WTC11 (cell line): ENCODE data around the gene TRIM44. TPM values are rescaled to one million over a fixed set of nuclear protein-coding genes. Genes with fewer than 3 reads are reported as not detected.
A peak's percentile ranks its signal among the peaks of the same experiment; 100 is the strongest.

Experiments
- ATAC-seq: fragments of 200-7000 bp; cut with Tn5 transposase; 2 replicates; pipeline ENCODE4 v1.10.0; 2021; ENCODE audit warnings: mild to moderate bottlenecking, moderate library complexity
- Bru-seq: library from RNA; stranded (reverse); fragments of 400-500 nt; gene quantifications from one replicate; lab custom pipeline; 2021; lab: Mats Ljungman, UMichigan
- CTCF ChIA-PET: fragments of 300-600 bp; sonication (Branson Sonifier 250); formaldehyde crosslinking; loops from one replicate; lab custom pipeline; 2021; ENCODE audit warnings: antibody characterized with exemption; lab: Charles Lee
- POLR2A ChIA-PET: fragments of 350-600 bp; sonication (Branson Sonifier 250); formaldehyde crosslinking; loops from one replicate; lab custom pipeline; 2021; ENCODE audit warnings: antibody characterized with exemption; lab: Charles Lee
- DNase-seq: peaks from one replicate; pipeline ENCODE4 v3.0.0; 2021; ENCODE audit warnings: low spot score
- H3K27ac Mint-ChIP-seq: 2 replicates; pipeline ENCODE4 v1.8.0; 2021; ENCODE audit warnings: mixed read lengths
- H3K27me3 Mint-ChIP-seq: 2 replicates; pipeline ENCODE4 v1.8.0; 2021; ENCODE audit warnings: low read depth, mild to moderate bottlenecking, moderate library complexity, mixed read lengths
- H3K36me3 Mint-ChIP-seq: 2 replicates; pipeline ENCODE4 v1.8.0; 2021; ENCODE audit warnings: mixed read lengths
- H3K4me1 Mint-ChIP-seq: 2 replicates; pipeline ENCODE4 v1.8.0; 2022; ENCODE audit warnings: mixed read lengths
- H3K4me3 Mint-ChIP-seq: 2 replicates; pipeline ENCODE4 v1.8.0; 2021; ENCODE audit warnings: mild to moderate bottlenecking, moderate library complexity, mixed read lengths
- H3K9me3 Mint-ChIP-seq: 2 replicates; pipeline ENCODE4 v1.8.0; 2021; ENCODE audit warnings: mixed read lengths
- FOXP1 ChIP-seq: sonication (generic); formaldehyde crosslinking; IDR thresholded peaks from 2 replicates; pipeline ENCODE4 v1.8.0; 2022; ENCODE audit warnings: missing genetic modification reagents, mild to moderate bottlenecking, moderate library complexity, borderline replicate concordance
- JAZF1 ChIP-seq: fragments of 250-450 bp; sonication (Bioruptor Pico); IDR thresholded peaks from 2 replicates; pipeline ENCODE4 v1.9.0; 2021; ENCODE audit warnings: moderate library complexity, mild to moderate bottlenecking, inconsistent platforms
- JUN ChIP-seq: sonication (generic); formaldehyde crosslinking; IDR thresholded peaks from 2 replicates; pipeline ENCODE4 v1.8.0; 2023; ENCODE audit warnings: mild to moderate bottlenecking, missing genetic modification reagents
- KAT7 ChIP-seq: sonication (generic); formaldehyde crosslinking; IDR thresholded peaks from 2 replicates; pipeline ENCODE4 v1.8.1; 2023; ENCODE audit warnings: missing genetic modification reagents, mild to moderate bottlenecking, borderline replicate concordance
- MYBL2 ChIP-seq: sonication (generic); formaldehyde crosslinking; IDR thresholded peaks from 2 replicates; pipeline ENCODE4 v1.8.1; 2023; ENCODE audit warnings: mild to moderate bottlenecking, moderate library complexity, missing genetic modification reagents
- NFATC4 ChIP-seq: fragments of 250-450 bp; sonication (Bioruptor Pico); IDR thresholded peaks from 2 replicates; pipeline ENCODE4 v1.9.0; 2021; ENCODE audit warnings: mild to moderate bottlenecking
- NFE2L1 ChIP-seq: sonication (generic); formaldehyde crosslinking; IDR thresholded peaks from 2 replicates; pipeline ENCODE4 v1.8.1; 2023; ENCODE audit warnings: missing genetic modification reagents
- NFYB ChIP-seq: sonication (generic); formaldehyde crosslinking; conservative IDR thresholded peaks from 2 replicates; pipeline ENCODE4 v1.8.0; 2022; ENCODE audit warnings: low read depth, missing genetic modification reagents
- SOX15 ChIP-seq: fragments of 250-450 bp; sonication (Bioruptor Pico); IDR thresholded peaks from 2 replicates; pipeline ENCODE4 v1.9.0; 2021; ENCODE audit warnings: mild to moderate bottlenecking
- TEAD1 ChIP-seq: sonication (generic); formaldehyde crosslinking; IDR thresholded peaks from 2 replicates; pipeline ENCODE4 v1.8.0; 2022; ENCODE audit warnings: mild to moderate bottlenecking, missing genetic modification reagents
- ZNF138 ChIP-seq: sonication (generic); formaldehyde crosslinking; conservative IDR thresholded peaks from 2 replicates; pipeline ENCODE4 v1.8.1; 2022; ENCODE audit warnings: mild to moderate bottlenecking, moderate library complexity, missing genetic modification reagents
- ZNF219 ChIP-seq: sonication (generic); formaldehyde crosslinking; IDR thresholded peaks from 2 replicates; pipeline ENCODE4 v1.8.0; 2023; ENCODE audit warnings: missing genetic modification reagents, mild to moderate bottlenecking, borderline replicate concordance
- ZNF263 ChIP-seq: sonication (generic); formaldehyde crosslinking; IDR thresholded peaks from 2 replicates; pipeline ENCODE4 v1.8.1; 2022; ENCODE audit warnings: low read depth, mild to moderate bottlenecking, moderate library complexity, missing genetic modification reagents
- ZNF416 ChIP-seq: fragments of 250-450 bp; sonication (Bioruptor Pico); IDR thresholded peaks from 2 replicates; pipeline ENCODE4 v1.9.0; 2021; ENCODE audit warnings: mild to moderate bottlenecking, inconsistent platforms
- long read RNA-seq, 3 experiments: library from RNA in 1 of 3; library from capped mRNA in 1 of 3; library from polyadenylated mRNA in 1 of 3; unstranded in 2 of 3; stranded (forward) in 1 of 3; transcript quantifications; one replicate each; pipeline ENCODE4 v2.0.0, GENCODE V29; 2021
- total RNA-seq: library from RNA; stranded (reverse); gene quantifications from 3 replicates; pipeline ENCODE4 v1.2.3, GENCODE V29; 2021
- TF ChIP-seq, protein P1 (sequence below): sonication (generic); formaldehyde crosslinking; IDR thresholded peaks from 2 replicates; pipeline ENCODE4 v1.8.1; 2023; ENCODE audit warnings: mild to moderate bottlenecking, missing genetic modification reagents, moderate library complexity
- TF ChIP-seq, protein P2 (sequence below): fragments of 250-450 bp; sonication (Bioruptor Pico); IDR thresholded peaks from 2 replicates; pipeline ENCODE4 v1.9.0; 2021; ENCODE audit warnings: moderate library complexity, mild to moderate bottlenecking, inconsistent platforms, borderline replicate concordance
- TF ChIP-seq, protein P3 (sequence below): sonication (generic); formaldehyde crosslinking; IDR thresholded peaks from 2 replicates; pipeline ENCODE4 v1.8.1; 2022; ENCODE audit warnings: low read depth, mild to moderate bottlenecking, moderate library complexity, missing genetic modification reagents, borderline replicate concordance
- TF ChIP-seq, protein P4 (sequence below): sonication (generic); formaldehyde crosslinking; IDR thresholded peaks from 2 replicates; pipeline ENCODE4 v1.8.1; 2022; ENCODE audit warnings: low read depth, missing genetic modification reagents, borderline replicate concordance
- TF ChIP-seq, protein P5 (sequence below): sonication (generic); formaldehyde crosslinking; IDR thresholded peaks from 2 replicates; pipeline ENCODE4 v1.8.0; 2022; ENCODE audit warnings: mild to moderate bottlenecking, missing genetic modification reagents
- TF ChIP-seq, protein P6 (sequence below): sonication (generic); formaldehyde crosslinking; IDR thresholded peaks from 2 replicates; pipeline ENCODE4 v1.8.0; 2022; ENCODE audit warnings: mild to moderate bottlenecking, missing genetic modification reagents
- TF ChIP-seq, protein P7 (sequence below): sonication (generic); formaldehyde crosslinking; IDR thresholded peaks from 2 replicates; pipeline ENCODE4 v1.8.0; 2022; ENCODE audit warnings: mild to moderate bottlenecking, missing genetic modification reagents
- TF ChIP-seq, protein P8 (sequence below): sonication (generic); formaldehyde crosslinking; IDR thresholded peaks from 2 replicates; pipeline ENCODE4 v1.8.1; 2022; ENCODE audit warnings: missing genetic modification reagents, borderline replicate concordance
- TF ChIP-seq, protein P9 (sequence below): fragments of 250-450 bp; sonication (Bioruptor Pico); IDR thresholded peaks from 2 replicates; pipeline ENCODE4 v1.8.0; 2021; ENCODE audit warnings: mild to moderate bottlenecking

The TRIM44 gene, protein sequence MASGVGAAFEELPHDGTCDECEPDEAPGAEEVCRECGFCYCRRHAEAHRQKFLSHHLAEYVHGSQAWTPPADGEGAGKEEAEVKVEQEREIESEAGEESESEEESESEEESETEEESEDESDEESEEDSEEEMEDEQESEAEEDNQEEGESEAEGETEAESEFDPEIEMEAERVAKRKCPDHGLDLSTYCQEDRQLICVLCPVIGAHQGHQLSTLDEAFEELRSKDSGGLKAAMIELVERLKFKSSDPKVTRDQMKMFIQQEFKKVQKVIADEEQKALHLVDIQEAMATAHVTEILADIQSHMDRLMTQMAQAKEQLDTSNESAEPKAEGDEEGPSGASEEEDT
- 27.4 to 32.9 TPM (median 29.1 TPM) in 3 replicates for total RNA-seq
- percentile 69 among the genes with signal in this experiment for Bru-seq, nascent RNA
- long read RNA-seq, experiment 1, full-length matches to known transcripts: 180 of 220 reads
- long read RNA-seq, experiment 1, partial matches to known transcripts: 3 of 220 reads
- long read RNA-seq, experiment 1, other reads (novel, unspliced or antisense): 37 of 220 reads
- long read RNA-seq, experiment 2, full-length matches to known transcripts: 14 of 44 reads
- long read RNA-seq, experiment 2, partial matches to known transcripts: 2 of 44 reads
- long read RNA-seq, experiment 2, other reads (novel, unspliced or antisense): 28 of 44 reads
- long read RNA-seq, experiment 3, full-length matches to known transcripts: 5 of 10 reads
- long read RNA-seq, experiment 3, partial matches to known transcripts: 1 of 10 reads
- long read RNA-seq, experiment 3, other reads (novel, unspliced or antisense): 4 of 10 reads

DNA sequence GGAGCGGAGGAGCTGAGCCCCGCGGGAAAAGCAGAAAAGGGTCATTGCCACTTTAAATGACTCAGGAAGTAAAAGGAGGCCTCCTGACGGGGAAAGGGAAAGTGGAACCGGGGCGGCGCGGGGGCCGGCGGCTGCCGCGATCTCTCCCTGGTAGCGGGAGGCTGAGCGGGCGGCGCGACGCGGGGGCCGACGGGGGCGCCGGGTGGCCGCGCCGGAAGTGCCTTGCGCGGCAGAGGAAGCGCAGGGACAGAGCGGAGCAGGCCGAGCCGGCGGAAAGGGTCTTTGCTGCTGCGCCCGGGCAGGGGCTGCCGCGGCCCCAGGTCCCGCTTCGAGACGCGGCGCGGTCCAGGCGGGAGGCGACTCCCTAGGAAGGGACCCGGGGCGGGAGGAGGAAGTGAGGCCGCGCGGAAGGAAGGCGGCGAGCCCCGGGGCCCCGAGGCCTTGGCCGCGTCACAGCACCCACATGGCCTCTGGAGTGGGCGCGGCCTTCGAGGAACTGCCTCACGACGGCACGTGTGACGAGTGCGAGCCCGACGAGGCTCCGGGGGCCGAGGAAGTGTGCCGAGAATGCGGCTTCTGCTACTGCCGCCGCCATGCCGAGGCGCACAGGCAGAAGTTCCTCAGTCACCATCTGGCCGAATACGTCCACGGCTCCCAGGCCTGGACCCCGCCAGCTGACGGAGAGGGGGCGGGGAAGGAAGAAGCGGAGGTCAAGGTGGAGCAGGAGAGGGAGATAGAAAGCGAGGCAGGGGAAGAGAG lies at the start of gene TRIM44:
Gene TRIM44, plus strand, starts transcription at position 127 of the 759 bp plus-strand sequence. Its CDS starts 337 bp downstream, at position 464.
- POLR2A ChIA-PET: no interaction called here
- peaks cover 39% of the 10 kb centered on the region for H3K9me3 Mint-ChIP-seq
- peak; percentile 72 for DNase-seq
- peak within 1 kb of the TSS; percentile 73 for H3K4me3 Mint-ChIP-seq
- H3K27me3 Mint-ChIP-seq: peaks cover 75% of the 10 kb centered on the region
- H3K27ac Mint-ChIP-seq: peak within 1 kb of the TSS; percentile 13
- CTCF ChIA-PET: interaction anchor here (1.1 kb wide), 1 partner anchor 159 kb away, joined by 3 read pairs; no protein-coding TSS in a partner anchor
- peaks cover 24% of the 10 kb centered on the region for H3K4me1 Mint-ChIP-seq
- peaks cover 36% of the 10 kb centered on the region for H3K36me3 Mint-ChIP-seq
- ATAC-seq: peak; percentile 76
- no peak for TF ChIP-seq JAZF1 (CRISPR knock-in tag)
- TF ChIP-seq NFYB (CRISPR knock-in tag): peak; percentile 64
- peak; percentile 98 for TF ChIP-seq ZNF138
- TF ChIP-seq, protein P1, sequence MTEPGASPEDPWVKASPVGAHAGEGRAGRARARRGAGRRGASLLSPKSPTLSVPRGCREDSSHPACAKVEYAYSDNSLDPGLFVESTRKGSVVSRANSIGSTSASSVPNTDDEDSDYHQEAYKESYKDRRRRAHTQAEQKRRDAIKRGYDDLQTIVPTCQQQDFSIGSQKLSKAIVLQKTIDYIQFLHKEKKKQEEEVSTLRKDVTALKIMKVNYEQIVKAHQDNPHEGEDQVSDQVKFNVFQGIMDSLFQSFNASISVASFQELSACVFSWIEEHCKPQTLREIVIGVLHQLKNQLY (CRISPR knock-in tag): peak; percentile 93; the same call in 1 of the 2 replicates
- TF ChIP-seq KAT7 (CRISPR knock-in tag): peak; percentile 99
- peak; percentile 100 for TF ChIP-seq FOXP1 (CRISPR knock-in tag)
- TF ChIP-seq, protein P2, sequence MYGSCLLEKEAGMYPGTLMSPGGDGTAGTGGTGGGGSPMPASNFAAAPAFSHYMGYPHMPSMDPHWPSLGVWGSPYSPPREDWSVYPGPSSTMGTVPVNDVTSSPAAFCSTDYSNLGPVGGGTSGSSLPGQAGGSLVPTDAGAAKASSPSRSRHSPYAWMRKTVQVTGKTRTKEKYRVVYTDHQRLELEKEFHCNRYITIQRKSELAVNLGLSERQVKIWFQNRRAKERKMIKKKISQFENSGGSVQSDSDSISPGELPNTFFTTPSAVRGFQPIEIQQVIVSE (CRISPR knock-in tag): no peak
- TF ChIP-seq, protein P3, sequence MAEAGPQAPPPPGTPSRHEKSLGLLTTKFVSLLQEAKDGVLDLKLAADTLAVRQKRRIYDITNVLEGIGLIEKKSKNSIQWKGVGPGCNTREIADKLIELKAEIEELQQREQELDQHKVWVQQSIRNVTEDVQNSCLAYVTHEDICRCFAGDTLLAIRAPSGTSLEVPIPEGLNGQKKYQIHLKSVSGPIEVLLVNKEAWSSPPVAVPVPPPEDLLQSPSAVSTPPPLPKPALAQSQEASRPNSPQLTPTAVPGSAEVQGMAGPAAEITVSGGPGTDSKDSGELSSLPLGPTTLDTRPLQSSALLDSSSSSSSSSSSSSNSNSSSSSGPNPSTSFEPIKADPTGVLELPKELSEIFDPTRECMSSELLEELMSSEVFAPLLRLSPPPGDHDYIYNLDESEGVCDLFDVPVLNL: peak; percentile 97
- TF ChIP-seq, protein P4, sequence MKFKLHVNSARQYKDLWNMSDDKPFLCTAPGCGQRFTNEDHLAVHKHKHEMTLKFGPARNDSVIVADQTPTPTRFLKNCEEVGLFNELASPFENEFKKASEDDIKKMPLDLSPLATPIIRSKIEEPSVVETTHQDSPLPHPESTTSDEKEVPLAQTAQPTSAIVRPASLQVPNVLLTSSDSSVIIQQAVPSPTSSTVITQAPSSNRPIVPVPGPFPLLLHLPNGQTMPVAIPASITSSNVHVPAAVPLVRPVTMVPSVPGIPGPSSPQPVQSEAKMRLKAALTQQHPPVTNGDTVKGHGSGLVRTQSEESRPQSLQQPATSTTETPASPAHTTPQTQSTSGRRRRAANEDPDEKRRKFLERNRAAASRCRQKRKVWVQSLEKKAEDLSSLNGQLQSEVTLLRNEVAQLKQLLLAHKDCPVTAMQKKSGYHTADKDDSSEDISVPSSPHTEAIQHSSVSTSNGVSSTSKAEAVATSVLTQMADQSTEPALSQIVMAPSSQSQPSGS (CRISPR knock-in tag): peak; percentile 98
- peak; percentile 99 for TF ChIP-seq NFE2L1
- TF ChIP-seq ZNF416 (CRISPR knock-in tag): no peak
- peak; percentile 99 for TF ChIP-seq TEAD1 (CRISPR knock-in tag)
- TF ChIP-seq, protein P5, sequence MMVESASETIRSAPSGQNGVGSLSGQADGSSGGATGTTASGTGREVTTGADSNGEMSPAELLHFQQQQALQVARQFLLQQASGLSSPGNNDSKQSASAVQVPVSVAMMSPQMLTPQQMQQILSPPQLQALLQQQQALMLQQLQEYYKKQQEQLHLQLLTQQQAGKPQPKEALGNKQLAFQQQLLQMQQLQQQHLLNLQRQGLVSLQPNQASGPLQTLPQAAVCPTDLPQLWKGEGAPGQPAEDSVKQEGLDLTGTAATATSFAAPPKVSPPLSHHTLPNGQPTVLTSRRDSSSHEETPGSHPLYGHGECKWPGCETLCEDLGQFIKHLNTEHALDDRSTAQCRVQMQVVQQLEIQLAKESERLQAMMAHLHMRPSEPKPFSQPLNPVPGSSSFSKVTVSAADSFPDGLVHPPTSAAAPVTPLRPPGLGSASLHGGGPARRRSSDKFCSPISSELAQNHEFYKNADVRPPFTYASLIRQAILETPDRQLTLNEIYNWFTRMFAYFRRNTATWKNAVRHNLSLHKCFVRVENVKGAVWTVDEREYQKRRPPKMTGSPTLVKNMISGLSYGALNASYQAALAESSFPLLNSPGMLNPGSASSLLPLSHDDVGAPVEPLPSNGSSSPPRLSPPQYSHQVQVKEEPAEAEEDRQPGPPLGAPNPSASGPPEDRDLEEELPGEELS (CRISPR knock-in tag): peak; percentile 100
- TF ChIP-seq, protein P6, sequence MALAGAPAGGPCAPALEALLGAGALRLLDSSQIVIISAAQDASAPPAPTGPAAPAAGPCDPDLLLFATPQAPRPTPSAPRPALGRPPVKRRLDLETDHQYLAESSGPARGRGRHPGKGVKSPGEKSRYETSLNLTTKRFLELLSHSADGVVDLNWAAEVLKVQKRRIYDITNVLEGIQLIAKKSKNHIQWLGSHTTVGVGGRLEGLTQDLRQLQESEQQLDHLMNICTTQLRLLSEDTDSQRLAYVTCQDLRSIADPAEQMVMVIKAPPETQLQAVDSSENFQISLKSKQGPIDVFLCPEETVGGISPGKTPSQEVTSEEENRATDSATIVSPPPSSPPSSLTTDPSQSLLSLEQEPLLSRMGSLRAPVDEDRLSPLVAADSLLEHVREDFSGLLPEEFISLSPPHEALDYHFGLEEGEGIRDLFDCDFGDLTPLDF (CRISPR knock-in tag): peak; percentile 99
- no peak for TF ChIP-seq SOX15 (CRISPR knock-in tag)
- peak; percentile 98 for TF ChIP-seq MYBL2 (CRISPR knock-in tag)
- TF ChIP-seq ZNF219 (CRISPR knock-in tag): peak; percentile 99
- no peak for TF ChIP-seq NFATC4 (CRISPR knock-in tag)
- TF ChIP-seq, protein P7, sequence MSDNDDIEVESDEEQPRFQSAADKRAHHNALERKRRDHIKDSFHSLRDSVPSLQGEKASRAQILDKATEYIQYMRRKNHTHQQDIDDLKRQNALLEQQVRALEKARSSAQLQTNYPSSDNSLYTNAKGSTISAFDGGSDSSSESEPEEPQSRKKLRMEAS (CRISPR knock-in tag): peak; percentile 100
- TF ChIP-seq, protein P8, sequence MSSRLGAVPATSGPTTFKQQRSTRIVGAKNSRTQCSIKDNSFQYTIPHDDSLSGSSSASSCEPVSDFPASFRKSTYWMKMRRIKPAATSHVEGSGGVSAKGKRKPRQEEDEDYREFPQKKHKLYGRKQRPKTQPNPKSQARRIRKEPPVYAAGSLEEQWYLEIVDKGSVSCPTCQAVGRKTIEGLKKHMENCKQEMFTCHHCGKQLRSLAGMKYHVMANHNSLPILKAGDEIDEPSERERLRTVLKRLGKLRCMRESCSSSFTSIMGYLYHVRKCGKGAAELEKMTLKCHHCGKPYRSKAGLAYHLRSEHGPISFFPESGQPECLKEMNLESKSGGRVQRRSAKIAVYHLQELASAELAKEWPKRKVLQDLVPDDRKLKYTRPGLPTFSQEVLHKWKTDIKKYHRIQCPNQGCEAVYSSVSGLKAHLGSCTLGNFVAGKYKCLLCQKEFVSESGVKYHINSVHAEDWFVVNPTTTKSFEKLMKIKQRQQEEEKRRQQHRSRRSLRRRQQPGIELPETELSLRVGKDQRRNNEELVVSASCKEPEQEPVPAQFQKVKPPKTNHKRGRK (CRISPR knock-in tag): no peak; the same call in none of the 2 replicates
- TF ChIP-seq, protein P9, sequence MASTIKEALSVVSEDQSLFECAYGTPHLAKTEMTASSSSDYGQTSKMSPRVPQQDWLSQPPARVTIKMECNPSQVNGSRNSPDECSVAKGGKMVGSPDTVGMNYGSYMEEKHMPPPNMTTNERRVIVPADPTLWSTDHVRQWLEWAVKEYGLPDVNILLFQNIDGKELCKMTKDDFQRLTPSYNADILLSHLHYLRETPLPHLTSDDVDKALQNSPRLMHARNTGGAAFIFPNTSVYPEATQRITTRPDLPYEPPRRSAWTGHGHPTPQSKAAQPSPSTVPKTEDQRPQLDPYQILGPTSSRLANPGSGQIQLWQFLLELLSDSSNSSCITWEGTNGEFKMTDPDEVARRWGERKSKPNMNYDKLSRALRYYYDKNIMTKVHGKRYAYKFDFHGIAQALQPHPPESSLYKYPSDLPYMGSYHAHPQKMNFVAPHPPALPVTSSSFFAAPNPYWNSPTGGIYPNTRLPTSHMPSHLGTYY: no peak
- peak; percentile 85 for TF ChIP-seq ZNF263 (CRISPR knock-in tag)
- peak; percentile 99 for TF ChIP-seq JUN
